VCaP (cell line): ENCODE data around the gene BTRC.
A peak's percentile ranks its signal among the peaks of the same experiment; 100 is the strongest.
"Not testable (repeated sequence)": the region's sequence is repeated elsewhere in the genome, so short reads cannot be mapped to it uniquely, and the experiment has no call there.

Source experiments
- H3K27ac ChIP-seq: fragments of 450-650 bp; 2 replicates; pipeline ENCODE4 v1.5.1; 2017
- CTCF ChIP-seq: fragments of 450-650 bp; conservative IDR thresholded peaks from 2 replicates; pipeline ENCODE4 v1.5.1; 2017; ENCODE audit warnings: mild to moderate bottlenecking, moderate library complexity

BTRC gene

DNA sequence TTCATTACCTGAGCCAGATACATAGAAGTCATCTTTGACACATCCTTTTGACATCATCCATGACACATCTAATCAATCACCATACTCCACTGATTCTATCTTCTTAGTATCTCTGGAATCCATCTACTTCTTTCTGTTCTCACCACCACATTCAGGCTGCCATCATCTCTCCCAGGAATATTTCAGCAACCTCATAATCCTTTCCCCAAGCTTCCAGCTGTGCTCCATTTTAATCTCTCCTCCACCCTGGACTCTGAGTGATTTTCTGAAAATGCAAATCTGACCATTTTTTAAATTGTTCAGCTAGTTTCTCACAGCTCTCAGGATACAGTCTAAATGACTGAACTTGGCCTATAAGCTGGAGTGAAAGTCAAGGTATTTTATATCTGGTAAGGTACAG, 2.5 kb upstream of the BTRC start:
- H3K27ac ChIP-seq = no peak overlapping the region
- TF ChIP-seq CTCF = no peak

- H3K27ac ChIP-seq = not testable (repeated sequence)
These were observed 1.1 kb upstream of the BTRC start for GRCh38 chr10:101352857-101353256.

DNA sequence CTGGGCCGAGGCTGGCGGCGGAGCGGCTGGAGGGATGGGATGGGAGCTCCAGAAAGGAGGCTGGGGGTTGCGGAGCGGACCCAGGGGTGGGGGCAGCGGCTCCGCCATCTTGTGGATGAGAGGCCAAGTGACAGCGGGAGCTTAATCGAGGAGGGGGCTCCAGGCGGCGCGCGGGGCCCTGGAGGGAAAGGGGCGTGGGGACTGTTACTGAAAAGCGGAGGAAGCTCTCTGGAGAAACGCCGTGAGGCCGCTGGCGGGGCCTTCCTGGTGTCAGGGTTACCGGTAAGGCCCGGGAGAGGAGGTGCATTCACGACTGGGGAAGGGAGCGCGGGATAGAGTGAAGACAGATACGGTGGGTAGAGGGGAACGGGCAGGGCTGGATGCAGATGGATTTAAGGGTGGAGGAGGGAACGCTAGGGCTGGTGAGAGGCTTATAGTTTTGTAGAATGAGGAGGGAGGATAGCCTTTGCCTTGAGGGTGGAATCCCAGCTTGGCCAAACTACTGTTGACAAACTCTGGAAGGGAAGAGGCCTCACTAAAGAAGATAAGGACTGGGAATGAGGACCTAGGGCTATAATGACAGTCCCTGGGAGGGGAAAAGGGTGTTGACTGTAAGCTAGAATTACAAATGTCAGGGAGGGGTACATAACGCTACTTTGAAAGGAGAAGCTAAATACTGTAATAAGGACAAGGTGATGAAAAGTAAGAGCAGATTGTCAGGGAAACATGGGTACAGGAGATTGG, 535 bp downstream of the BTRC start:
- peak overlapping the region; percentile 91 for H3K27ac ChIP-seq
- TF ChIP-seq CTCF = peak; percentile 19; the same call in 1 of the 2 replicates

GRCh38 chr10:101355072-101355706, 1.2 kb downstream of the BTRC start:
- no peak for TF ChIP-seq CTCF
- peak overlapping the region; percentile 91 for H3K27ac ChIP-seq

DNA sequence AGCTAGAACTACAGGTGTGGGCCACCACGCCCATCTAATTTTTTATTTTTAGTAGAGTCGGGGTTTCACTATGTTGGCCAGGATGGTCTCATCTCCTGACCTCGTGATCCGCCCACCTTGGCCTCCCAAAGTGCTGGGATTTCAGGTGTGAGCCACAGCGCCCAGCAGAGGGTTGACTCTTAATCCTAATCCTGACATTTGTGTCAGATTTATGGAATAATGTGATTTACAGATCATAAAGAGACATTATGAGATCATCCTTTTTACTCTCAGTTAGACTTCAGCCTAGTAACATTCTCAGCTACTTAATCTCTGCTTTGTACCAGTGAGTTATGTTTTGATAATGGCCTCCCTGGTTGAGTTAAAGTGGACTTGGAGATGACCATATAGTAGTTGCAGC, 2.2 kb downstream of the BTRC start:
- peak overlapping the region; percentile 91; the same call in 1 of the 2 replicates for H3K27ac ChIP-seq
- TF ChIP-seq CTCF = no peak

DNA sequence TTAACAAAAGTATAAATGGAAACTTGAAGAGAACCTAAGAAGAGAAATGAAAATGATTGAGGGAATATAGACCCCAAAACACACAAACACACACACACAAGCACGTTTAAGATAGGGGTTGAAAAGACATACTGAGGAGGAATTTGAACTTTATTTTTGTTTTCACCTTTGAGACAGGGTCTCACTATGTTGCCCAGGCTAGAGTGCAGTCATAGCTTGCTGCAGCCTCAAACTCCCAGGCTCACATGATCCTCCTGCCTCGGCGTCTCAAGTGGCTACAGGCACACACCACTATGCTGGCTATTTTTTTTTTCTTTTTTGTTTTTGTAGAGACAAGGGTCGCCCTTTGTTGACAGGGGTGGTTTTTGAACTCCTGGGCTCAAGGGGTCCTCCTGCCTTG, 4.0 kb downstream of the BTRC start:
- no peak overlapping the region for H3K27ac ChIP-seq
- no peak for TF ChIP-seq CTCF

DNA sequence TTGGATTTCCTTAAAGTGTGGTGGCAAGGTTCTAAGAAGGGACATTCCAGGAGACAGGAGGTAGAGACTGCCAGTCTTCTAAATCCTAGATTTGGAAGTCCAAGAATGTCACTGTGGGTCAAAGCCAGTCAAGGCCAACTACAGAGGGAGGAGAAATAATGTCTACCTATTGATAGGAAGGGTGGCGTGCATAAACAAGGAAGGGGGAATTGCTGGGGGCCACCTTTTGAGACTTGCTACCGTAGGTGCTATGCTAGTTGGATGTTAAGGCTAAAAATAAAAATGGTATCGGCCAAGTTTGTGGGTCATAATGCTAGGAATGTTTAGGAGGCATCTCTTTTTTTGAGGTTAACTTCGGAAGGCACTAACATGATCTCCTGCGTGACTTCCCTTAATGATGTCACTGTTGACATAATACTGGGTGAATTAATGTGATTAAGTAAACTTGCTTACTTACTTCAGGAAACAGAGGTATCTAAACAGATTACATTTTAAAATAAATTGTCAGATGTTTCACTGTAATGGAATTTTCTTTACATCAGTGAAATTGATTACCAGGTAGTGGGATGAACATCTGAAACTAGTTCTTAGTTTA, 4.8 kb downstream of the BTRC start:
- TF ChIP-seq CTCF = no peak
- H3K27ac ChIP-seq = no peak overlapping the region

DNA sequence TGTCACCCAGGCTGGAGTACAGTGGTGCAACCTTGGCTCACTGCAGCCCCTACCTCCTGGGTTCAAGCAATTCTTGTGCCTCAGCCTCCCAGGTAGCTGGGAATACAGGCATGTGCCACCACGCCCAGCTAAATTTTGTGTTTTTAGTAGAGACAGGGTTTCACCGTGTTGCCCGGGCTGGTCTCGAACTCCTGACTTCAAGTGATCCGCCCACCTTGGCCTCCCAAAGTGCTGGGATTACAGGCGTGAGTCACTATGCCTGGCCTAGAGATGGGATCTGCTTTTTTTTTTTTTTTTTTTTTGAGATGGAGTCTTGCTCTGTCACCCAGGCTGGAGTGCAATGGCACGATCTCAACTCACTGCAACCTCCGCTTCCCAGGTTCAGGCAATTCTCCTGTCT, 6.1 kb downstream of the BTRC start:
- not testable (repeated sequence) for H3K27ac ChIP-seq

GRCh38 chr10:101360841-101361240, 6.9 kb downstream of the BTRC start:
- H3K27ac ChIP-seq = not testable (repeated sequence)
